Transverse colon (tissue), 3 donors: ENCODE results near the gene FTCD.
A peak's percentile ranks its signal among the peaks of the same experiment; 100 is the strongest.

Experiments used
- POLR2A ChIP-seq: fragments of 450-650 bp; IDR thresholded peaks from one replicate; pipeline ENCODE4 v1.6.1; 2016; ENCODE audit warnings: antibody characterized with exemption, mild to moderate bottlenecking, moderate library complexity
- TF ChIP-seq, protein P1 (sequence below), 5 experiments: fragments of 200-600 bp in 3 of 5; fragments of 450-650 bp in 2 of 5; sonication (generic) in 3 of 5; IDR thresholded peaks; 1 replicate in 2 of 5; 2 replicates in 3 of 5; pipeline ENCODE4 v1.5.1; 2016 to 2017; ENCODE audit warnings: antibody characterized with exemption in 5 of 5, inconsistent platforms in 3 of 5, mild to moderate bottlenecking in 2 of 5, moderate library complexity in 1 of 5

DNA sequence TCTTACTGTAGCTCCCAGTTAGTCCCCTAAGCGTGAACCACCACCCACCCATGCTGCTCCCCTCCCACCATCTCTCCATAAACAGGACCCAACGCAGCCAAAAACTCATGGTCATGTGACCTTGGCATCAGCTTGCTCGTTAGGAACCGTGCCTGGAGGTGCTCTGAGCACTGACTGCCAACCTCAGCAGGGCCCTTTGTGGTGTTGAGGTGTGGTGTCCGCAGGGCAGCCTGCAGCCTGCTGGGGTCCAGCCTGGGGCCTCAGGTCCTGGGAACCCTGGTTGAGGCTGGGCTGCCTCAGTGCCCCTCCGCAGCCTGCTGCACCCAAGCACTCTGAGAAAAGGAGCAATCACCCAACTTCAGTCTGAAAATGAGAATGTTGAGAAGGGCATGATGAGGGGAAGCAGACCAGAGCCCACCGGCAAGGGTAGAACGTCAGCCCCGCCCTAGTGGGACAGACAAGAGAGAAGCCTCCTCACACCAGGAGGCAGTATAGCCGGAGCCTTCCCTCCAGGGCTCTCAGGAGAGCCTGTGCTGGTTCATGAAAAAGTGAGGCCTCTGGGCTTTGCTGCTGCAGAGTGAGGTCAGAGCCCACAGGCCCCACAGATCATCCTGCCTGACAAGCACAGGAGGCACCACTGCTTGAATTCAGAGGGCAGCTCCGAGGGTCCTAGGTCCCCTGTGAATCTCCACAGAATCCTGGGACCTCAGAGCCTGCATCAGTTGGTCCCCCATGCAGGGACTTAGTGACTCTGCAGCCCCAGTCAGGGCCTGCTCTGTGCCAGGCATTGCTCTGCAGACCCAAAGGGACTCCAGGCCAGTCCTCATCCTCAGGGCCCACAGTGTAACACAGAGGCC, 62.3 kb downstream of the FTCD start:
- peak; percentile 2 for TF ChIP-seq POLR2A
- TF ChIP-seq, protein P1, sequence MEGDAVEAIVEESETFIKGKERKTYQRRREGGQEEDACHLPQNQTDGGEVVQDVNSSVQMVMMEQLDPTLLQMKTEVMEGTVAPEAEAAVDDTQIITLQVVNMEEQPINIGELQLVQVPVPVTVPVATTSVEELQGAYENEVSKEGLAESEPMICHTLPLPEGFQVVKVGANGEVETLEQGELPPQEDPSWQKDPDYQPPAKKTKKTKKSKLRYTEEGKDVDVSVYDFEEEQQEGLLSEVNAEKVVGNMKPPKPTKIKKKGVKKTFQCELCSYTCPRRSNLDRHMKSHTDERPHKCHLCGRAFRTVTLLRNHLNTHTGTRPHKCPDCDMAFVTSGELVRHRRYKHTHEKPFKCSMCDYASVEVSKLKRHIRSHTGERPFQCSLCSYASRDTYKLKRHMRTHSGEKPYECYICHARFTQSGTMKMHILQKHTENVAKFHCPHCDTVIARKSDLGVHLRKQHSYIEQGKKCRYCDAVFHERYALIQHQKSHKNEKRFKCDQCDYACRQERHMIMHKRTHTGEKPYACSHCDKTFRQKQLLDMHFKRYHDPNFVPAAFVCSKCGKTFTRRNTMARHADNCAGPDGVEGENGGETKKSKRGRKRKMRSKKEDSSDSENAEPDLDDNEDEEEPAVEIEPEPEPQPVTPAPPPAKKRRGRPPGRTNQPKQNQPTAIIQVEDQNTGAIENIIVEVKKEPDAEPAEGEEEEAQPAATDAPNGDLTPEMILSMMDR (IDR thresholded peaks at IDR 0.05) = no peak
